Activated CD4-positive, alpha-beta T cell treated with anti-CD3 and anti-CD28 coated beads, Interleukin-2, amount 50 U/mL, for 24 hours (primary cell): Measurements from ENCODE around the gene MOXD1.
"Not testable (repeated sequence)": the region's sequence is repeated elsewhere in the genome, so short reads cannot be mapped to it uniquely, and the experiment has no call there.

ENCODE experiments used
- DNase-seq, 2 donors: peaks; one replicate each; pipeline ENCODE4 v3.0.0-alpha.2; 2020; ENCODE audit warnings: low read depth in 1 of 2, low spot score in 1 of 2

MOXD1 gene

DNA sequence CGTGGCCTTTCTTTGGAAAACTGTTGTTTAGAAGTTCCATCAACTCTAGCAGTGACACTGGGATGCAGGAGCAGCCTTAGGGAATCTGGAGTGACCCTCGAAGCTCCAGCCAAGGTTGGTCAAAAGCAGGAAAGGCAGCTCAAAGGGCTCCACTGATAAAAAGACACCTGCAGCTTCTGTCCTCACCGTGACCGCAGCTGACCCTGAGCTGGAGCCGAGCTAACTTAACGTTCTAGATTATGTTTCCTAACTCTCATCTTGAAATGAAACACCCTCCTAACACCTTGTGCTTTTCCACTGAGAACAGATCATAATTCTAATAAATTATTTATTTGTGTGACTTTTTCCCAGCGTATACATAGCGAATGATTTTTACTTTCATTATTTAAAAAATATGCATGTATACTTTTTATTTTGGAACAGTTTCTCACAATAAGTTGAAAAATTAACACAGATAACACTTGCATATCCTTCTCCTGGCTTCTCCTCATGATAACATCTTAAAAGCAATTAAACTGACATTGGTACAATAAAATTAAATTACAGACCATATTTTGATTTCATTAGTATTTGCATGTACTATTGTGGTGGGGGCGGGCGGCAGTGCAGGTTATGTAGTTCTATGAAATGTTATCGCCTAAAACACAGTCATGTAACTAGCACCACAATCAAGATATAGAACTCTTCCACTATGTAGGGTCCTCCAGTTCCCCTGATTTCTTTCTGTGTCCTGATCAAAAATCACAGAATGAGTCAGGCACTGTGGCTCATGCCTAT is 116.1 kb downstream of the MOXD1 start:
- no peak for DNase-seq

- DNase-seq: no peak
These were observed 118.6 kb downstream of the MOXD1 start for GRCh38 chr6:132282696-132283095.

- DNase-seq: no peak
These were observed 120.8 kb downstream of the MOXD1 start for GRCh38 chr6:132280436-132280835.

DNA sequence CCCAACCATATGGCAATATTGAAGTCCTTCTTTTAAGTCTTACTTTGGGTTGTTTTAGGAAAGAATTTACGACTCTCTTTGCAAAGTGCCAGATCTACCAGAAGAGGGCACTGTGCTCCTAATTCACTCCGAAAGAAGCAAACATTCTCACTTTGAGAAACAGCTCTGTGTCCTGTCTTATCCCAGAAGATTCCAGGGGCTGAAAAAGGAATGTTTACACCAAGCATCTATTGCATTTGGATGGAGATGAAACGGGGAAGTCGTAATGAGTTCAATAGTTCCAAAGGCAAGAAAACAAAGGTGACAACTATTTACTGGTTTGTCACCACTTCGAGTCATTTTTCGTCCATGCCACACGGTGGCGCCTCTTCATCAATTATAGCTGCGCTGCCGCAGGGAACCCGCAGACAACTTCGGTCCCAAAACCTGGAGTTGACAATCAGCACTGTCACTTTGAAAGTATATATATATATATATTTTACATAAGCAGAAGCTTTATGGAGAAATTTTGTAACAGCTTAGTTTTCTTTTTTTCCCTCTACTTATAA is 121.6 kb downstream of the MOXD1 start:
- peak; percentile 44 to 62 for DNase-seq

GRCh38 chr6:132275066-132275970 is 126.0 kb downstream of the MOXD1 start:
- no peak for DNase-seq

DNA sequence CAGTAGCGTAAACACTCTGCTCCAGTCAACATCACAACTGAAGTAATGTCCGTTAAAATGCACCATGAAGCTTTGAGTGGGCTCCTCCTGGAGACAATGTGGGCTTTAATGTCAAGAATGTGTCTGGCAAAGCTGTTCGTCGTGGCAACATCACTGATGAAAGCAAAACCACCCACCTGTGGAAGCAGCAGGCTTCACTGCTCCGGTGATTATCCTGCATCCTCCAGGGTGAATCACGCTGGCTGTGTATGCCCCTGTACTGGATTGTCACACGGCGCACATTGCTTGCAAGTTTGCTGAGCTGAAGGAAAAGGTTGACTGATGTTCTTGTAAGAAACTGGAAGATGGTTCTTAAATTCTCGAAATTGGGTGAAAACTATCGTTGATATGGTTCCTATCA is 128.5 kb downstream of the MOXD1 start:
- no peak for DNase-seq

DNA sequence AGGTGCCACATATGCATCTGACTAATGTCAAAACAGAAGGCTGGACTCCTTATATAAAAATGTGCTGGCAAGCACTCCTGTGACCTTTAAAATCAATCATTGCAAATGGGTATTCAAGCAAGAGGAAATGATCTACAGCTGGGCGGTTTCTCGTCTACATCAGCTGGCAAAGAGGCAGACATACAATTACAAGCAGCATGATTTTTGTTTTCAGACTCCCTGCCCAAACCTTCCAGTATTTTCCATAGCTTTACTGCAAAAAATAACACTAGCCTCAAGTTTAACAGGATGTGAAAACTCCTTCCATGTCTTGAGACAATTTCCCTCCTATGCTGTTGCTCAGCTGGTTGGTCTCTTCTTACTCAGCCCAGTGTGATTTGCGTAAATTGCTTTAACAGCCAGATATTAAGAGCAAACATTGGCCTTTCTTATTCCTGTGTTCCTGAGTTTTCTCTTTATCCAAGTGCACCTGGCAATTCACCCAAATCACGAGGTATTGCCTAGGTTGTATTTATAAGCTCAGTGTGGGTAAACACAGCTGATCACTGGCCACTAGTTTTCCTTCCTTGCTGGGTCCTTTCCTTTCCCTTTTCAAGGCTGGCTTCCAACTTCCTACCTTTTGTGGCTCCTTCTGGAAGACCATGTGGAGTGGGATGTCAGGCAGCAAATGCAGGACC is 130.4 kb downstream of the MOXD1 start:
- DNase-seq: no peak

DNA sequence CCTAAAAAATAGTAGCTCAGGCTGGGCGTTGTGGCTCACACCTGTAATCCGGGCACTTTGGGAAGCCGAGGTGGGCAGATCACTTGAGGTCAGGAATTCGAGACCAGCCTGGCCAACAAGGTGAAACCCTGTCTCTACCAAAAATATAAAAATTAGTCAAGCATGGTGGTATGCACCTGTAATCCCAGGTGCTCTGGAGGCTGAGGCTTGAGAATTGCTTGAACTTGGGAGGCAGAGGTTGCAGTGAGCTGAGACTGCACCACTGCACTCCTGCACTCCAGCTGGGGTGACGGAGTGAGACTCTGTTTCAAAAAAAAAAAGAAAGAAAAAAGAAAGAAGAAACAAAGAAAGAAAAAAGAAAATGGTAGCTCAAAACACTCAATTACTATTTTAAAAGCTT is 132.6 kb downstream of the MOXD1 start:
- DNase-seq: not testable (repeated sequence)

DNA sequence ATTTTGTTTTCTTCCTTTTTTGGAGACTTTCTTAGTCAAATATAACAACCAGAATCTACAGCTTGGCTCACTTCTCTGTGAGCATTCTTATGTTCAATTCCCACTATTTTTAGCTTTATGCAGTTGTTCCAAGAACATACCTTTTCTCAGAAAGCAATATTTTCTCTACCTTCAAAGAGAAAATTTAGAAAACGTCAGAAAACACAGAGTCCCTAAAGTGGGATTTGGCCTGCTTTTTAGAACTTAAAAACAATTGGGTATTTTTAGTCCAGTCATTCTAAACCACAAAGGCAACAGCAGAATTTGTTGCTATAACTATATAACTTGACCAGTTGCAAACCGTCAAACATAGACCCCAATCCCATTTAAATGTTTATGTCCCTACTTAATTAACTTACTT is 133.1 kb downstream of the MOXD1 start:
- DNase-seq: no peak

DNA sequence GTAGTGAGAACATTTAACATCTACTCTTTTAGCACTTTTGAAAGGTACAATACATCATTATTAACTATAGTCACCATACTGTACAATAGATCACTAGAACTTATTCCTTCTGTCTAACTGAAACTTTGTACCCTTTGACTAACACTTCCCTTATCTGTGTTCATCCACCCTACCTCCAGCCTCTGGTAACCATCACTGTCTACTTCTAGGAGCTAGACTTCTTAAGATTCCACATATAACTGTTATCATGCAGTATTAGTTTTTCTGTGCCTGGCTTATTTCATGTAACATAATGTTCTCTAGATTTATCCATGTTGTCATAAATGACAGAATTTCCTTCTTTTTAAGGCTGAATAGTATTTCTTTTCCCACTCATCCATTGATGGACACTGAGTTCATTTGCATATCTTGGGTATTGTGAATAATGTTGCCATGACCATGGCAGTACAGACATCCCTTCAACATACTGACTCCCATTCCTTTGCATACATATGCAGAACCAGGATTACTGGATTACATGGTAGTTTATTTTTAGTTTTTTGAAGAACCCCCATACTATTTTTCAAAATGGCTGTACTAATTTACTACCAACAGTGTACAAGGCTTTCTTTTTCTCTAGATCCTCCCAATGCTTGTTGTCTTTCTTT is 135.7 kb downstream of the MOXD1 start:
- no peak for DNase-seq

DNA sequence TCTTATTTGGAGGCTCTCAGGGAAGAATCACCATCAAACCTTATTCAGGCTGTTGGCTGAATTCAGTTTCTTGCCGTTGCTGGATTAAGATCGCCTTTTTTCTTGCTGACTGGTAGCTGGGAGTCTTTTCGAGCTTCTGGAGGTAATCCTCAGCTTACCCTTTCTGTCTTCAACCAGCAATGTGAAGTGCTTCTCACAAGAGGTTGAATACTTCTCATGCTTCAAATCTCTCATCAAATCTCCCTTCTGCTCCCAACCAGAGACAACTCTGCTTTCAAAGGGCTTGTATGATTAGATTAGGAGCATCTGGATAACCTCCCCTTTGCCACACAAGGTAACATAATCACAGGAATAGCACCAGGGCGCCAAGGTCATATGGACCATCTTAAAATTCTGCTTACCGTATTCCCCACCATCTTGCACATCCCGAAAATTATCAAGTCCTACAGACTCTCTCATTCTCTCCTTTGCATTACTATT is 137.2 kb downstream of the MOXD1 start:
- no peak for DNase-seq

GRCh38 chr6:132261354-132261753 is 139.9 kb downstream of the MOXD1 start:
- DNase-seq: no peak

GRCh38 chr6:132259070-132259469 is 142.2 kb downstream of the MOXD1 start:
- no peak for DNase-seq

DNA sequence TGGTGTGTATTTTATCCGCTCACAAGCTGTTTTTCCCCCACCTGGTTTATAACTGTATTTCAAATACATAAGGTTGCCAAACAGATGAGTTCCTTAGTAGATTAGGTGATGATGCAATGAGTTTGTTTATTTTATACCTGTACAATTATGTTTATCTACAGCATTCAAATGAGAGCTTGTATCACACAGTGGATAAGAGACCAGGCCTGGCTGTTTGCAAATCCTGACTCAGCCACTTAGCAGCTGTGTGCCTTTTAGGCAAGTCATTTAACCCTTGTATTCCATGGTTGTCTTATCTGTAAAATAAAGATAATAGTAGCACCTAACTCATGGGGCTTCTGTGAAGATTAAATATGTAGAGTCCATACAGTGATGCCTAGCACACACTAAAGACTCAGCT is 143.7 kb downstream of the MOXD1 start:
- no peak for DNase-seq

DNA sequence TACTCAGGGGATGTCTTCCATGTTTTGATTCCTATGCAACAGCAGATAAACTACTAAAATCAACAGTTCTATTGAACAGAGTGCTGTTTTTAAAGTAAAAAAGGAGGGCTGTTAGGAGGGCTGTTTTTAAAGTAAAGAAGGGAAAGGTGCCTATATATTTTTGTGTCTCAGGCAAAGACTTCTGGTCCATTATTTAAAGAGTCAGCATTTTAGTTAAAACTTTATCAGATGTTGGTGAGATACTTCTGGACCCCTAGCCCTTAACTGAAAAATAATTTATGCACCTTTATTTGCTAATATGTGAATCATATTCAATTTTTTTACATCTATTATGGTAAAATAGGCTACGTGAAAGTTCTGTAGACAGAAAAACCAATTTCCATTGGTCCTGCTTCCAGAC is 144.8 kb downstream of the MOXD1 start:
- no peak for DNase-seq

GRCh38 chr6:132253906-132254305 is 147.4 kb downstream of the MOXD1 start:
- DNase-seq: no peak

DNA sequence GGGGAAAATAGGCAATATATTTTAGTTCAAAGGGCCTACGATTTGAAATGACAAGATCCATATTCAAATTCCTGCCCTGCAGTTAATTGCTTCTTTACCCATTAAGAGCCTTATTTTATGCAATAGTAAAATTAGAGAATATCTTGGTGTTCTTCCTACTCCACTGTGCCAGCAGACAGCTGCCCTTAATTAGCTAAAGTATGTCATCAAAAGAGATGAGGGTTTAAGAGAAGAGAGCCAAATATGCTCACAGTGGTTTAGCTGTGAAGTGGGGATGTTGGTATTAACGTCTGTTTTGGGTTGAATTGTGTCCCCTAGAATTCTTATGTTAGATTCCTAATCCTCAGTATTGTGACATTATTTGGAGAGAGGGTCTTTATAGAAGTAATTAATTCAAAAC is 148.1 kb downstream of the MOXD1 start:
- DNase-seq: no peak

DNA sequence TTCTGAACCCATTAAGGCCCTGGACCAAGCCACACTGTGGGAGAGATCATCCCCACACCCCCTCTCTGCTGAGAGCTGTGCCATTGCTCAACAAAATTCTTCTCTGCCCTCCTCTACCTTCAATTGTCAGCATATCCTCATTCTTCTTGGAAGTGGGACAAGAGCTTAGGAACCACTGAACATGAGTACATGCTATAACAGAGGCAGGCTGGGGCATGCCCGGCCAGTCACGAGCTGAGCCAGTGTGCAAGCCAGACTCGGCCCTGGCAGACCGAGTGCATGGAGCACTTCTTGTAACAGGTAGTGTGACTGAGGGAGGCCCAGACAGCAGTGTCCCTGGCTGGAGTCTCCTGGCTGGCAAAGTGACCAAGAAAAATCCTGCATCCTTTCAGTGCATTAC is 149.2 kb downstream of the MOXD1 start:
- no peak for DNase-seq

- no peak for DNase-seq
These were observed 149.6 kb downstream of the MOXD1 start for GRCh38 chr6:132251711-132252110.

- DNase-seq: no peak
These were observed 153.7 kb downstream of the MOXD1 start for GRCh38 chr6:132247381-132248159.
